Liver (tissue), 3 donors: ENCODE results near the gene ST6GAL1.

ENCODE experiments used
- EGR1 ChIP-seq, 2 donors: IDR thresholded peaks; 2 replicates each; pipeline ENCODE4 v1.6.1; 2016 to 2018; ENCODE audit warnings: antibody characterized with exemption in 2 of 2, low read depth in 2 of 2
- FOXA2 ChIP-seq: IDR thresholded peaks from 2 replicates; pipeline ENCODE4 v1.6.1; 2016; ENCODE audit warnings: antibody characterized with exemption
- GABPA ChIP-seq, 2 donors: IDR thresholded peaks in 1 of 2; conservative IDR thresholded peaks in 1 of 2; 2 replicates each; pipeline ENCODE4 v1.6.1; 2016; ENCODE audit warnings: antibody characterized with exemption in 2 of 2, mild to moderate bottlenecking in 1 of 2, moderate library complexity in 1 of 2
- JUND ChIP-seq, 2 donors: IDR thresholded peaks; 2 replicates each; pipeline ENCODE4 v1.6.1; 2016; ENCODE audit warnings: antibody characterized with exemption in 2 of 2
- RAD21 ChIP-seq, 2 donors: IDR thresholded peaks; 2 replicates each; pipeline ENCODE4 v1.6.1; 2016; ENCODE audit warnings: antibody characterized with exemption in 2 of 2, mild to moderate bottlenecking in 2 of 2
- RXRA ChIP-seq, 2 donors: IDR thresholded peaks; 2 replicates each; pipeline ENCODE4 v1.6.1; 2017 to 2018; ENCODE audit warnings: antibody characterized with exemption in 2 of 2, mild to moderate bottlenecking in 1 of 2
- SP1 ChIP-seq: IDR thresholded peaks from 2 replicates; pipeline ENCODE4 v1.6.1; 2018; ENCODE audit warnings: antibody characterized with exemption, mild to moderate bottlenecking
- TAF1 ChIP-seq: conservative IDR thresholded peaks from 2 replicates; pipeline ENCODE4 v1.6.1; 2016; ENCODE audit warnings: antibody characterized with exemption, mild to moderate bottlenecking
- YY1 ChIP-seq: IDR thresholded peaks from 2 replicates; pipeline ENCODE4 v1.6.1; 2016; ENCODE audit warnings: antibody characterized with exemption, mild to moderate bottlenecking
- TF ChIP-seq, protein P1 (sequence below): fragments of 150-350 bp; IDR thresholded peaks from 2 replicates; pipeline ENCODE4 v1.5.1; 2017; ENCODE audit warnings: improper control_type of control experiment, low read depth, low read length; ENCODE audit not compliant: missing input control
- TF ChIP-seq, protein P2 (sequence below): IDR thresholded peaks from 2 replicates; pipeline ENCODE4 v1.6.1; 2016; ENCODE audit warnings: antibody characterized with exemption
- TF ChIP-seq, protein P3 (sequence below): IDR thresholded peaks from 2 replicates; pipeline ENCODE4 v1.6.1; 2016; ENCODE audit warnings: antibody characterized with exemption, mild to moderate bottlenecking
- TF ChIP-seq, protein P4 (sequence below): IDR thresholded peaks from 2 replicates; pipeline ENCODE4 v1.6.1; 2016; ENCODE audit warnings: antibody characterized with exemption
- TF ChIP-seq, protein P5 (sequence below): IDR thresholded peaks from 2 replicates; pipeline ENCODE4 v1.6.1; 2016; ENCODE audit warnings: antibody characterized with exemption
- donor health status: healthy.
- donor health status: healthy.

DNA sequence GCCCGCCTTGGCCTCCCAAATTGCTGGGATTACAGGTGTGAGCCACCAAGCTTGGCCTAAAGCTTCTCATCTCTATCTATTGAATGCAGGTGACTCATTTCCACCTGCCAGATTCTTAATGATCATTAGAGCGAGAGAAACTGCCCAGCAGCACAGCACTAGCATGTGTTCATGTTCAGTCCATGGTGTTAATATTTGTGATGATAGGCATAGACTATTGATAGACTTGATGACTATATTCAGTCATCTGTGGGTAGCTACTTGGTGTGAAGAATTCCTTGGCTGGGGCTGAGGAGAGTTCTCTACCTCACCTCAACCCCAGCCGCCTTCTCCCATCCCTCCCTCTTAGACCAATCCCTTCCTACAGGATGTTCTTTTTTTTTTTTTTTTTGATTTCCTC lies 60.0 kb downstream of the ST6GAL1 start:
- TF ChIP-seq RAD21 (IDR thresholded peaks at IDR 0.05) (no peak), YY1 (no peak), EGR1 (IDR thresholded peaks at IDR 0.05; ENCODE audit: low read depth in 2 of 2) (no peak), JUND (IDR thresholded peaks at IDR 0.05) (no peak), SP1 (no peak), FOXA2 (no peak), TAF1 (no peak), GABPA (IDR thresholded peaks at IDR 0.05 in 1 of 2, conservative IDR thresholded peaks at IDR 0.05 in 1 of 2) (no peak), RXRA (IDR thresholded peaks at IDR 0.05) (no peak)
- TF ChIP-seq, protein P1, sequence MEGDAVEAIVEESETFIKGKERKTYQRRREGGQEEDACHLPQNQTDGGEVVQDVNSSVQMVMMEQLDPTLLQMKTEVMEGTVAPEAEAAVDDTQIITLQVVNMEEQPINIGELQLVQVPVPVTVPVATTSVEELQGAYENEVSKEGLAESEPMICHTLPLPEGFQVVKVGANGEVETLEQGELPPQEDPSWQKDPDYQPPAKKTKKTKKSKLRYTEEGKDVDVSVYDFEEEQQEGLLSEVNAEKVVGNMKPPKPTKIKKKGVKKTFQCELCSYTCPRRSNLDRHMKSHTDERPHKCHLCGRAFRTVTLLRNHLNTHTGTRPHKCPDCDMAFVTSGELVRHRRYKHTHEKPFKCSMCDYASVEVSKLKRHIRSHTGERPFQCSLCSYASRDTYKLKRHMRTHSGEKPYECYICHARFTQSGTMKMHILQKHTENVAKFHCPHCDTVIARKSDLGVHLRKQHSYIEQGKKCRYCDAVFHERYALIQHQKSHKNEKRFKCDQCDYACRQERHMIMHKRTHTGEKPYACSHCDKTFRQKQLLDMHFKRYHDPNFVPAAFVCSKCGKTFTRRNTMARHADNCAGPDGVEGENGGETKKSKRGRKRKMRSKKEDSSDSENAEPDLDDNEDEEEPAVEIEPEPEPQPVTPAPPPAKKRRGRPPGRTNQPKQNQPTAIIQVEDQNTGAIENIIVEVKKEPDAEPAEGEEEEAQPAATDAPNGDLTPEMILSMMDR: no peak
- TF ChIP-seq, protein P2, sequence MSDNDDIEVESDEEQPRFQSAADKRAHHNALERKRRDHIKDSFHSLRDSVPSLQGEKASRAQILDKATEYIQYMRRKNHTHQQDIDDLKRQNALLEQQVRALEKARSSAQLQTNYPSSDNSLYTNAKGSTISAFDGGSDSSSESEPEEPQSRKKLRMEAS: no peak
- TF ChIP-seq, protein P3, sequence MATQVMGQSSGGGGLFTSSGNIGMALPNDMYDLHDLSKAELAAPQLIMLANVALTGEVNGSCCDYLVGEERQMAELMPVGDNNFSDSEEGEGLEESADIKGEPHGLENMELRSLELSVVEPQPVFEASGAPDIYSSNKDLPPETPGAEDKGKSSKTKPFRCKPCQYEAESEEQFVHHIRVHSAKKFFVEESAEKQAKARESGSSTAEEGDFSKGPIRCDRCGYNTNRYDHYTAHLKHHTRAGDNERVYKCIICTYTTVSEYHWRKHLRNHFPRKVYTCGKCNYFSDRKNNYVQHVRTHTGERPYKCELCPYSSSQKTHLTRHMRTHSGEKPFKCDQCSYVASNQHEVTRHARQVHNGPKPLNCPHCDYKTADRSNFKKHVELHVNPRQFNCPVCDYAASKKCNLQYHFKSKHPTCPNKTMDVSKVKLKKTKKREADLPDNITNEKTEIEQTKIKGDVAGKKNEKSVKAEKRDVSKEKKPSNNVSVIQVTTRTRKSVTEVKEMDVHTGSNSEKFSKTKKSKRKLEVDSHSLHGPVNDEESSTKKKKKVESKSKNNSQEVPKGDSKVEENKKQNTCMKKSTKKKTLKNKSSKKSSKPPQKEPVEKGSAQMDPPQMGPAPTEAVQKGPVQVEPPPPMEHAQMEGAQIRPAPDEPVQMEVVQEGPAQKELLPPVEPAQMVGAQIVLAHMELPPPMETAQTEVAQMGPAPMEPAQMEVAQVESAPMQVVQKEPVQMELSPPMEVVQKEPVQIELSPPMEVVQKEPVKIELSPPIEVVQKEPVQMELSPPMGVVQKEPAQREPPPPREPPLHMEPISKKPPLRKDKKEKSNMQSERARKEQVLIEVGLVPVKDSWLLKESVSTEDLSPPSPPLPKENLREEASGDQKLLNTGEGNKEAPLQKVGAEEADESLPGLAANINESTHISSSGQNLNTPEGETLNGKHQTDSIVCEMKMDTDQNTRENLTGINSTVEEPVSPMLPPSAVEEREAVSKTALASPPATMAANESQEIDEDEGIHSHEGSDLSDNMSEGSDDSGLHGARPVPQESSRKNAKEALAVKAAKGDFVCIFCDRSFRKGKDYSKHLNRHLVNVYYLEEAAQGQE: no peak
- TF ChIP-seq, protein P4, sequence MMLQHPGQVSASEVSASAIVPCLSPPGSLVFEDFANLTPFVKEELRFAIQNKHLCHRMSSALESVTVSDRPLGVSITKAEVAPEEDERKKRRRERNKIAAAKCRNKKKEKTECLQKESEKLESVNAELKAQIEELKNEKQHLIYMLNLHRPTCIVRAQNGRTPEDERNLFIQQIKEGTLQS: no peak
- TF ChIP-seq, protein P5, sequence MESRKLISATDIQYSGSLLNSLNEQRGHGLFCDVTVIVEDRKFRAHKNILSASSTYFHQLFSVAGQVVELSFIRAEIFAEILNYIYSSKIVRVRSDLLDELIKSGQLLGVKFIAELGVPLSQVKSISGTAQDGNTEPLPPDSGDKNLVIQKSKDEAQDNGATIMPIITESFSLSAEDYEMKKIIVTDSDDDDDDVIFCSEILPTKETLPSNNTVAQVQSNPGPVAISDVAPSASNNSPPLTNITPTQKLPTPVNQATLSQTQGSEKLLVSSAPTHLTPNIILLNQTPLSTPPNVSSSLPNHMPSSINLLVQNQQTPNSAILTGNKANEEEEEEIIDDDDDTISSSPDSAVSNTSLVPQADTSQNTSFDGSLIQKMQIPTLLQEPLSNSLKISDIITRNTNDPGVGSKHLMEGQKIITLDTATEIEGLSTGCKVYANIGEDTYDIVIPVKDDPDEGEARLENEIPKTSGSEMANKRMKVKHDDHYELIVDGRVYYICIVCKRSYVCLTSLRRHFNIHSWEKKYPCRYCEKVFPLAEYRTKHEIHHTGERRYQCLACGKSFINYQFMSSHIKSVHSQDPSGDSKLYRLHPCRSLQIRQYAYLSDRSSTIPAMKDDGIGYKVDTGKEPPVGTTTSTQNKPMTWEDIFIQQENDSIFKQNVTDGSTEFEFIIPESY: no peak
